ENCODE measurements around the gene LDLRAD3. TPM values are rescaled to one million over a fixed set of nuclear protein-coding genes. Genes with fewer than 3 reads are reported as not detected.

LDLRAD3 gene
- total and polyA plus RNA-seq, 8 donors, result 2.5 to 6.8 (median 5.6) TPM

- 67 to 75% methylated on average over 5 of the region's 5 CpGs for WGBS, 2 donors
These were observed 248.1 kb downstream of the LDLRAD3 start for GRCh38 chr11:36191941-36192340.

GRCh38 chr11:36192425-36193289 is 248.8 kb downstream of the LDLRAD3 start:
- Histone ChIP-seq H3K36me3 (no peaks in the 10 kb centered on the region), H3K4me1 (no peaks in the 10 kb centered on the region), H3K4me3 (no peak overlapping the region), H3K27me3 (no peaks in the 10 kb centered on the region), H3K27ac (no peak overlapping the region), H3K9me3 (no peaks in the 10 kb centered on the region)
- no peak for DNase-seq
- TF ChIP-seq CTCF (IDR thresholded peaks at IDR 0.05), result no peak
- intact Hi-C loops (cut with DNase I), result no loop called here
- ATAC-seq, result no peak
- WGBS, 2 donors, result 87 to 91% methylated on average over 8 of the region's 8 CpGs
- no peak for FAIRE-seq

More at GRCh38 chr11:36191941-36192340, 248.1 kb downstream of the LDLRAD3 start:
- H3K36me3 ChIP-seq, result no peaks in the 10 kb centered on the region
- DNase-seq, result no peak
- no peaks in the 10 kb centered on the region for H3K27me3 ChIP-seq
- ATAC-seq, result no peak
- H3K9me3 ChIP-seq, result no peaks in the 10 kb centered on the region
- H3K27ac ChIP-seq, result no peak overlapping the region
- H3K4me3 ChIP-seq, result no peak overlapping the region
- FAIRE-seq, result no peak
- intact Hi-C loops (cut with DNase I), result no loop called here
- no peak for TF ChIP-seq CTCF (IDR thresholded peaks at IDR 0.05)
- H3K4me1 ChIP-seq, result no peaks in the 10 kb centered on the region

- FAIRE-seq (no peak), ATAC-seq (no peak), DNase-seq (no peak)
- H3K4me3 ChIP-seq, result no peak overlapping the region
- no peaks in the 10 kb centered on the region for H3K27me3 ChIP-seq
- no peaks in the 10 kb centered on the region for H3K36me3 ChIP-seq
- 93 to 94% methylated on average over 6 of the region's 6 CpGs for WGBS, 2 donors
- H3K4me1 ChIP-seq, result no peaks in the 10 kb centered on the region
- no peak for TF ChIP-seq CTCF (IDR thresholded peaks at IDR 0.05)
- H3K27ac ChIP-seq, result no peak overlapping the region
- intact Hi-C loops (cut with DNase I), result no loop called here
- H3K9me3 ChIP-seq, result no peaks in the 10 kb centered on the region
These were observed 249.4 kb downstream of the LDLRAD3 start for GRCh38 chr11:36193290-36193619.

- ATAC-seq (no peak), FAIRE-seq (no peak), DNase-seq (no peak)
- TF ChIP-seq CTCF (IDR thresholded peaks at IDR 0.05), result no peak
- 84 to 86% methylated on average over 1 of the region's 1 CpG for WGBS, 2 donors
- Histone ChIP-seq H3K27ac (no peak overlapping the region), H3K9me3 (no peaks in the 10 kb centered on the region), H3K4me1 (no peaks in the 10 kb centered on the region), H3K27me3 (no peaks in the 10 kb centered on the region), H3K4me3 (no peak overlapping the region), H3K36me3 (no peaks in the 10 kb centered on the region)
- intact Hi-C loops (cut with DNase I), result no loop called here
These were observed 249.9 kb downstream of the LDLRAD3 start for GRCh38 chr11:36193721-36194120.

All from pancreas (tissue), 10 donors.